ENCODE data around the gene PGM3.

Gene PGM3

DNA sequence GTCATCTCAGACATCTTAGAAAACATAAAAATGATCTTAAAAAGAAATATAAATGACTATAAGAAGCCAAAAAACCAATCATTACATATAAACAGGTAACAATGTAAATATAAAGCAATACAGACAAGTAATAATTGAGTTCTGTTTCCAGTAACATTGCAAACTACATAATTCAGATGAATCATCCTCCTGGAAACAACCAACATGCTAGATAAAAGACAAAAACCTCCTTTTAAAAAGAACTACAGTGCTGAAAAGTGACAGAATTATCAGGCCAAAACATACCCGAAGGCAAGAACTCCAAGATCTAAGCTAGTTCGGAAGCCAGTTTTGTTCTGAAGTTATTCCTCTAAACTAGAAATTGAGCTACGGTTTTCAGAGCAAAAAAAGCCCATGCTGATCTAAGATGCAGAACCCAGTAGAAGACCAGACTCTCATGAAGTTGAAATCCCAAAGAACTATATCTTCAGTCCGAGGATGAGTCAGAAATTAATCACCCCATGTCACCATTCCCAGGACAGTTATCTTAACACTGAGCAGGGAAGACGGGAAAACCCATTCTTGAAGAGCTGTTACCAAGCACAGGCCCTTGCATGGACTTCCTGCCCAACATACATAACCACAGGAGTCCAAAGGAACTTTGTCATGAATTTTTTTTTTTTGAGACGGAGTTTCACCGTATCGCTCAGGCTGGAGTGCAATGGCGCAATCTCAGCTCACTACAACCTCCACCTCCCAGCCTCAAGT, 9.8 kb downstream of the PGM3 start:
- no peak for DNase-seq (ENCODE audit: low read depth in 3 of 3)

GRCh38 chr6:83182114-83182513, 11.0 kb downstream of the PGM3 start:
- no peak for DNase-seq (ENCODE audit: low read depth in 3 of 3)

- DNase-seq (ENCODE audit: low read depth in 3 of 3), result no peak
Observed at GRCh38 chr6:83180426-83180950, 12.6 kb downstream of the PGM3 start.

- no peak for DNase-seq (ENCODE audit: low read depth in 3 of 3)
Observed at GRCh38 chr6:83176246-83176645, 16.8 kb downstream of the PGM3 start.

GRCh38 chr6:83169511-83169910, 23.6 kb downstream of the PGM3 start:
- no peak for DNase-seq (ENCODE audit: low read depth in 3 of 3)

GRCh38 chr6:83169106-83169505, 24.0 kb downstream of the PGM3 start:
- no peak for DNase-seq (ENCODE audit: low read depth in 3 of 3)

DNA sequence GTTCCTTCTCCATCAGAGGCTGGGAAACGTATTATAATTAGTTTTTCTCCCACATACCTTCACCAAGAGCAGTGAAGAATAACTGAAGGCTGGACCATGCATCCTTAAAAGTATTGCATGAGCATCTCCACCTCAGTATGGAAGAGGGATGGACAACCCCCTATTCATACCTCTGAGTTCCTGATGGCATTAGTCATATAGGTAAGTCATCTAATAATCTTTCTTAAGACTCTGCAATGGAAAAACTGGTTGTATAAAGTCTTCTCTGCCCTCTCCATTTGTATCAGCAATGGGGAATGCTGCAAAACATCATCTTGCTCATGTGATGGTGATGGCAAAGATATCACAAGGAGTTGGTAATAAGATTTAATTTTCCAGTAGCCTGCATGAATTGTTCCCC, 24.5 kb downstream of the PGM3 start:
- DNase-seq (ENCODE audit: low read depth in 3 of 3), result no peak

DNA sequence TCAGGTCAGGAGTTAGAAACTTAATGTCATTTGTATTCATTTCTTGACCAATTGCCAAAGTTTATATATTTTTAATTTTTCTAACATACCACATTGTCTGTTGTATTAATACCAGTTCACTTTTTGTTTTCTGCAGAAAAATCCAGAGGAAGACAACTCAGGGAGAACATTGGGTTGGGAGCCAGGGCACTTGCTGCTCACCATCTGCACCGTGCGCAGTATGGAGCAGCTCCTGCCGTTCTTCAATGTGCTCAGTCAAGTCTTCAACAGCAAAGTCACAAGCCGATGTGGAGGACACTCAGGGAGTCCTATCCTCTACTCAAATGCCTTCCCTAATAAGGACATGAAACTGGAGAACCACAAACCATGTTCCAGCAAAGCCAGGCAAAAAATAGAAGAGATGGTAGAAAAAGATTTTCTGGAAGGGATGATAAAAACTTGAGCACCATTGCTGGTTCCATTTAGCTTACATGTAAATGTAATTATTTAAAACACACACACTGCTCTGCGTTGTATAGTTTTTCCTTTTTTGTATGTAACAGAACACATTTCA, 25.3 kb downstream of the PGM3 start:
- DNase-seq (ENCODE audit: low read depth in 3 of 3), result no peak

DNA sequence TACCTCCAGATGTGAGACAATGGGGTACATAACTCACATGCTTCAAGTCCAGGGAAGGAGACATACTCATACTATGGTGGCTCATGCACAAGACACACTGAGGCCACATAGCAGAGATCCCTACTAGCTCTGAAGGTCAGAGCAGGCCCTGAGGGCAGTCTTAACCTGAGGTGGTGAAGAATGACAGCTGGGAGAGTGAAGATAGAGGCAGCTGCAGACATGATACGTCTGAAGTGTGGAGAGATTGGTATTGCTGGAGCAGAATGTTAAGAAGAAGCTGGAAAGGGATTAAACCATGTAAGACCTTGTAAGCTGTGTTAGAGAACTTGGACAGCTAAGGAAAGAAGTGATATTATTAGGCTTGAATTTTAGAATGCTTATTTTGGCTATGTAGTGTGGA, 32.9 kb downstream of the PGM3 start:
- no peak for DNase-seq (ENCODE audit: low read depth in 3 of 3)

GRCh38 chr6:83155794-83156193, 37.3 kb downstream of the PGM3 start:
- no peak for DNase-seq (ENCODE audit: low read depth in 3 of 3)

DNA sequence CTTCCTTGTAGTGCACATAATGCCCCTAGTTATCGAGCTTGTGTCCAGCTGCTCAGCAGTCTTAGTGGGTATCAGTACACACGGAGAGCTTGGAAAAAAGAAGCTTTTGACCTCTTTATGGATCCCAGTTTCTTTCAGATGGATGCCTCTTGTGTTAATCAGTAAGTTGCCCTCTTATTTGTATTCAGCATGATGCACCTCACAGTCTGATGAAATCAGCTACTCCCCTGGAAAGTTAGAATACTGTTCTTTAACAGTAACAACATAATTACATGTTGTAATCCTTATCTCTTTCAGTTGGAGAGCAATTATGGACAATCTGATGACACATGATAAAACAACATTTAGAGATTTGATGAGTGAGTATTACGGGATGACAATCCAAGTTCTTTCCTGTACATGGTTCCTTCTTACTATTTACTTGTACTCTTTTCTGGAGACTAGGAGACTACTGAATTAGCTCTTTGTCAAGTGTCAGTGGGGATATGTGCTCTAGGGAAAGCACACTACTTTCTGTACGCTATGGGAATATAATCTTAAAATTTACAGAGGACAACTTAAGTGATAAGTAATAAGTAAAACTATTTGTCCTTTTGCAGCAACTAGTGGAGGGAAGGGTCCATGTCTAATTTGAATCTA, 39.1 kb downstream of the PGM3 start:
- DNase-seq (ENCODE audit: low read depth in 3 of 3), result no peak

DNA sequence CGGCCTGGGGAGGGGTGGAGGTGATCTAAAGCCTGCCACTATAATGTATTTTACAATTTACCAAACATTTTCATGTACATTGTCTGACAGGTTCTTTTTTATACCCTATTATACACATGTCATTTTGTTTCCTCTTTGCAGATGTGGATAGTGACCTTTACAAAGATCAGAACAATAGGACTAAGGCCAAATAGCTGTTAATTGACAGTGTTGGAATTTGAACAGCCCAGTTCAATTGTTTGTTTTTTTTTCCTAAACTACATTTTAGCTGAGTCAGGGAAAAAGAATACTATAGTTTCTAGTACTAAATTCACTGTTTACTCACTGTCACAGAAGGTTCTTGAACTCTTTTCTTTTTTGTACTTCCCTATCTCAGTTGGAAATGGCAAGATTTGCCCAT, 40.2 kb downstream of the PGM3 start:
- no peak for DNase-seq (ENCODE audit: low read depth in 3 of 3)

DNA sequence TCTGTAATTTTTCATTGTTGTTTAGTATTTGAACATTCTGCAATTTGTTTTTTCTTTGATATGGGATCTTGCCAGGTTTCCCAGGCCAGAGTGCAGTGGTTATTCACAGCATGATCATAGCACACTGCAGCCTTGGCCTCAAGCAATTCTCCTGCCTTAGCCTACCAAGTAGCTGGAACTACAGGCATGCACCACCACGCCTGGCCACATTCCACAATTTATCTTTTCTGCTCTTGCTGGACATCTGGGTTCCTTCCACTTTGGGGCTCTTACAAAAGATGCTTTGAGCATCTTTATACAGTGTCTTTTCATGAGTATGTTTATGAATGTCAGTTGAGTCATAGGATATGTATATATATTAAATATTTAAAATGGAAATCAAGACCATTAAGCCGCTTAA, 42.0 kb downstream of the PGM3 start:
- DNase-seq (ENCODE audit: low read depth in 3 of 3), result no peak

DNA sequence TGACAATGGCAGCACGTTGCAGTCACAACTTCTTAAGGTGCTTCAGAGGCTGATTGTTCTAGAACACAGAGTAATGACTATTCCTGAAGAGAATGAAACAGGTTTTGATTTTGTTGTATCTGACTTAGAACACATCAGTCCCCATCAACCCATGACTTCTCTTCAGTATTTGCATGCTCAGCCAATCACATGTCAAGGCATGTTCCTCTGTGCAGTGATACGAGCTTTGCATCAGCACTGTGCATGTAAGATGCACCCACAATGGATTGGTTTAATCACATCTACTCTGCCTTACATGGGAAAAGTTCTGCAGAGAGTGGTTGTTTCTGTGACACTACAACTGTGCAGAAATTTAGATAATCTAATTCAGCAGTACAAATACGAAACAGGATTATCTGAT, 54.3 kb downstream of the PGM3 start:
- DNase-seq (ENCODE audit: low read depth in 3 of 3), result no peak

DNA sequence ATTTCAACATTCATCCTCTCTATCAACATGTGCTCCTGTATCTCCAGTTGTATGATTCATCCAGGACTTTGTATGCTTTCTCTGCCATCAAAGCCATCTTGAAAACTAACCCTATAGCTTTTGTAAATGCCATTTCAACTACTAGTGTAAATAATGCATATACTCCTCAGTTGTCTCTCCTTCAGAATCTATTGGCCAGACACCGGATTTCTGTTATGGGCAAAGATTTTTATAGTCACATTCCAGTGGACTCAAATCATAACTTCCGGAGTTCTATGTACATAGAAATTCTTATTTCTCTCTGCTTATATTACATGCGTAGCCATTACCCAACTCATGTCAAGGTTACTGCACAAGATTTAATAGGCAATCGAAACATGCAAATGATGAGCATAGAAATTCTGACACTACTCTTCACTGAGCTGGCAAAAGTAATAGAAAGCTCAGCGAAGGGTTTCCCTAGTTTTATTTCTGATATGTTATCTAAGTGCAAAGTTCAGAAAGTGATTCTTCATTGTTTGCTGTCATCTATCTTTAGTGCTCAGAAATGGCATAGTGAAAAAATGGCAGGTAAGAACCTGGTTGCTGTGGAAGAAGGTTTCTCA, 54.8 kb downstream of the PGM3 start:
- no peak for DNase-seq (ENCODE audit: low read depth in 3 of 3)

GRCh38 chr6:83132121-83132520, 60.9 kb downstream of the PGM3 start:
- DNase-seq (ENCODE audit: low read depth in 3 of 3), result no peak

DNA sequence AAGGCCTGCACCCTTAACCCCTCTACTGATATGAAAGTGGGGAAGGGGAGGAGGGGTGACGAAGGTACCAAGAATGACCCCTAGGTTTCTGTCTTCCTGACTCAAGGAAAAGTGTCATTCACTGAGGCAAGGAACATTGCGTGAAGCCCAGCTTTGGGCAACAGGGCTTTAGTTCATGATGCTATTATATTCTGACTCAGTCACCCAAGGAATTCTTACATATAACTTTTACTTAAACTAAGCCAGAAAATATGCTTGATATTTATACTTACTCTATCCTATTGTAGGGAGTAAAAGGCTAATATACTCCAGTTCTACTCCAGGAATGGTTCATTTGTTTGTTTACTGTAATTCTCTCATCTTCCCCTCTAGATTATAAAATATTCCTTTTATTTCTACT, 65.1 kb downstream of the PGM3 start:
- DNase-seq (ENCODE audit: low read depth in 3 of 3), result no peak

GRCh38 chr6:83127258-83127657, 65.8 kb downstream of the PGM3 start:
- DNase-seq (ENCODE audit: low read depth in 3 of 3), result no peak

- no peak for DNase-seq (ENCODE audit: low read depth in 3 of 3)
Observed at GRCh38 chr6:83126807-83127206, 66.3 kb downstream of the PGM3 start.

- DNase-seq (ENCODE audit: low read depth in 3 of 3), result no peak
Observed at GRCh38 chr6:83126223-83126622, 66.8 kb downstream of the PGM3 start.

DNA sequence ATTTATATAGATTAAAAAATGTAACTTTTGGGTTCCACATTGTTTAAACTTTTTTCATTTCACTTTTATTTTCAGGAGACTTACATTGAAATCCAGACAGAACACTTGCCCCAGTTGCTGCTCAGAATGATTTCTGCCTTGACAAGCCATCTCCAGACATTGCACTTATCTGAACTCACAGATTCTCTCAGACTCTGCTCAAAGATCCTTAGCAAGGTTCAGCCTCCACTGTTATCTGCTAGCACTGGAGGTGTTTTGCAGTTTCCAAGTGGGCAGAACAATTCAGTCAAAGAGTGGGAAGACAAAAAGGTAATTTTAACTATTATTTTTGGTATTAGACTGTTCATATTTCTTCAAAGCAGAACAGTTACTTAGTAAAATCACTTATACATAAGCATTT, 67.6 kb downstream of the PGM3 start:
- no peak for DNase-seq (ENCODE audit: low read depth in 3 of 3)

GRCh38 chr6:83124553-83124952, 68.5 kb downstream of the PGM3 start:
- DNase-seq (ENCODE audit: low read depth in 3 of 3), result no peak
